T-helper 22 cell (primary cell): Measurements from ENCODE around the gene CWF19L1.
A peak's percentile ranks its signal among the peaks of the same experiment; 100 is the strongest.
"Not testable (repeated sequence)": the region's sequence is repeated elsewhere in the genome, so short reads cannot be mapped to it uniquely, and the experiment has no call there.

Source experiments
- DNase-seq: peaks from one replicate; pipeline ENCODE4 v3.0.0-alpha.2; 2020; ENCODE audit warnings: low read depth

Gene CWF19L1

GRCh38 chr10:100267239-100268104 lies at the start of gene CWF19L1:
Gene CWF19L1 (minus strand): TSS chr10:100267638. CDS start chr10:100267593, 45 bp downstream.
- peak; percentile 58 for DNase-seq

GRCh38 chr10:100315615-100316014 lies 48.2 kb upstream of the CWF19L1 start:
- no peak for DNase-seq

DNA sequence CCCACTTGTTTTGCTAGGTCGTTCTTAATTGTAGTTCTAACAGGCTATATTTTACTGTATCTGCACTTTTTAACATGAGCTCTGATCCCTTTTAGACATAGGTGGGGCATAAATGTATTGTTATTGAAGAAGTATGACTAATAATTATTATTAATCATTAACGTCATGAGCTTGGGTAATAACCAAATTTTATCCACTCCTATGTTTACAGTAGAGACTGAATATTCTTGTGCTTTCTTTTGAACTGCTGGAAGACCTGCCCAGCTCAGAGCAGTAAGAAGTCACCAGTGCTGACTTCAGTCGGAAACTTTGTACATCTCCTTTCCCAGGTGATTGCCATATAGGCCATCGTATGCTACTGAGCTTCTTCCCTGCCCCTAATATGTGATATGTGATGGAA lies 43.9 kb upstream of the CWF19L1 start:
- no peak for DNase-seq

DNA sequence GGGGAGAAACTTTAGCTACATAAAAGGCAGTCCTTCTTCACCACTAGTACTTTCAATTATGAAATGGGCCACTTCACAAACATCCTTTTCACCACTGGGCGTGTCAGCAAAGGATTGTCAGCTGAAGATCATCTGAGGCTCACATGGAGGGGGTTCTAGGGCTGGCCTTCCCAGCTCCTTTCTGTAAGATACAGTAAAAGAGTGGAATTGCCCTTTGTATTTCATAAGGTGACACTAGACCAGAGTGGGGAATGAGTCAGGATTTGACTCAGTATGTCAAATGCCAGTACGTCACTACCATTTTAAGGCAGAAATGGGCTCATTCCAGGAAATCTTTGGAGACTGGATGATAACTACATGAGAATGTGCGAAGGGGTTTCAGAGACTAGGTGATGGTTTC lies 40.2 kb upstream of the CWF19L1 start:
- DNase-seq = no peak

DNA sequence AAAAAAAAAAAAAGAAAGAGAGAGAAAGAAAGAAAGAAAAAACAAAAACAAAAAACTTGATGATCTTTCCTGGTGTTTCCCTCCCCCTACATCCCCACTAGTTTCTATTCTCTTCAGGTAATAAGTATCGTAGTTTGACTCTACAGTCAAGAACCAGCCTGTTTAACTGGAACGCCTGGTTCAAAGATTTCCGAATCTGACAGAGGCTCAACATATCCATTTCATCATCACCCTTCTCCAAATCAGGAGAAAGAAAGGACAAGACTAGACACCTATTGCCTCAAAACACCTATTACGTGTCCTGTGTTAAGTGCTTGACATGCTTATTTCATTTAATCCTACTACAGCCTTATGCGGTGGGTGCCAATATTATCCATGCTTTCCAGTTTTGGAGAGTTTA lies 39.4 kb upstream of the CWF19L1 start:
- DNase-seq = no peak

- DNase-seq = no peak
Observed at GRCh38 chr10:100304414-100304813, 37.0 kb upstream of the CWF19L1 start.

GRCh38 chr10:100303724-100304319 lies 36.4 kb upstream of the CWF19L1 start:
- DNase-seq = no peak

DNA sequence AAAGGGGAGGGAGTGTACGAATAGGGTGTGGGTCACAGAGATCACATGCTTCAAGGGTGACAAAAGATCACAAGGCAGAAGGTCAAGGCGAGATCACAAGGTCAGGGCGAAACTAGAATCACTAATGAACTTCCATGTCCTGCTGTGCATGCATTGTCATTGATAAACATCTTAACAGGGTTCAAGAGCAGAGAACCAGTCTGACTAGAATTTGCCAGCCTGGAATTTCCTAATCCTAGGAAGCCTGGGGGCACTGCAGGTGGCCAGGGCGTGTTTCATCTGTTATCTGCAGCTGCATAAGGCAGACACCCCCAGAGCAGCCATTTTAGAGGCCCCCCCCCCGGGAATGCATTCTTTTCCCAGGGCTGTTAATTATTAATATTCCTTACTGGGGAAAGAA lies 33.7 kb upstream of the CWF19L1 start:
- DNase-seq = not testable (repeated sequence)

GRCh38 chr10:100297242-100297641 lies 29.8 kb upstream of the CWF19L1 start:
- no peak for DNase-seq

- no peak for DNase-seq
Observed at GRCh38 chr10:100293066-100293465, 25.6 kb upstream of the CWF19L1 start.

- not testable (repeated sequence) for DNase-seq
Observed at GRCh38 chr10:100292300-100292699, 24.9 kb upstream of the CWF19L1 start.

DNA sequence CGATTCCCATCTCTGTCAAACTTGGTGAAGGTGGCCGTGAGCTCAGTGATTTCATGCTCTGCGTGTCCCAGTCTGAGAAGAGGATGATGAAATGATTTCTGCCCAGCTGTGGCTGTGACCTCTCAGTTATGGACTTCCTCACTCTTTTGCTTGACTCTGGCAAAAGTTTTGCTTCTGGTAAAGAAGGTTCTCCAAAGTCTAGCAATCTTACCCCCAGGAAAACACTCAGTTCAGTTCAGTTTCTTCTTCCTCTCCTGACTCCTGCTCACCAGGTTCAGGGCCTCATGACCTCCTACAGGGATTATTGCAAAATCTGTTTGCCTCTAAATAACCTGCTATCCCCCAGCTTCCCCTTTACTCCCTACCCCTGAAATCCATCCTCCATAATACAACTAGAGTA lies 23.9 kb upstream of the CWF19L1 start:
- DNase-seq = no peak

DNA sequence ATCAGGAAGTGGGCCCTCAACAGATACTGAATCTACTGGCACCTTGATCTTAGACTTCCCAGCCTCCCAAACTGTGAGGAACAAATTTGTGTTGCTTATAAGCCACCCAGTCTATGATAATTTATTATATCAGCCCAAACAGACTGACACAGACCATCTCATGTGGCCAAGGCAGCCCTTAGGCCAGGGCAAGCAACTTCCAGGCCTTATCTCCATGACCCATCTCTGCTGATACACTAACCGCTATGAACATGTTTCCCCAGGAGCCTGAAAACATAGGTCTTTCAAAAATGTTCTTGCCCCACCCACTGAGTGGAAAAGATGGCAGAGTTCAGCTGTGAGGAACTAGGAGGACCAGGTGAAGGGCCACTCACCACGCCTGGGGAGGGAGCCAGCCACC lies 22.2 kb upstream of the CWF19L1 start:
- no peak for DNase-seq

DNA sequence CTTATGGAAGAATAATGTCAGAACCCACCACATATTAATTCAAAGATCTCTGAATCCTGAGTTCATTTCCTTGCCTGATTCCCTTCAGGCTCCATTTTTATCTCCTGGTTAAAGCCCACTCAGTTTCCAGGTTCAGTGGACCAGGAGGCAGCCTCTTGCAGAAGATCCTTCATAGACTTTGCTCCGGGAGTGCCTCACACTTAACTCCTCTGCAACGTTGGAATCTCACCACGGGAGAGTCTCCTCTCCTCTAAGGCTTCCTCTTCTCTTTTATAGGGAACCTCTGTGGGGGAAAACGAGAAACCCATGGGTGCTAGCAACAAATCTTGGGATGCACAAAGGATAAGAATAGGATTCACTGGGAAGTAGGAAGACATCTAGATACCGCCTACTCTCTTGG lies 20.8 kb upstream of the CWF19L1 start:
- no peak for DNase-seq

GRCh38 chr10:100287756-100288155 lies 20.3 kb upstream of the CWF19L1 start:
- DNase-seq = no peak

DNA sequence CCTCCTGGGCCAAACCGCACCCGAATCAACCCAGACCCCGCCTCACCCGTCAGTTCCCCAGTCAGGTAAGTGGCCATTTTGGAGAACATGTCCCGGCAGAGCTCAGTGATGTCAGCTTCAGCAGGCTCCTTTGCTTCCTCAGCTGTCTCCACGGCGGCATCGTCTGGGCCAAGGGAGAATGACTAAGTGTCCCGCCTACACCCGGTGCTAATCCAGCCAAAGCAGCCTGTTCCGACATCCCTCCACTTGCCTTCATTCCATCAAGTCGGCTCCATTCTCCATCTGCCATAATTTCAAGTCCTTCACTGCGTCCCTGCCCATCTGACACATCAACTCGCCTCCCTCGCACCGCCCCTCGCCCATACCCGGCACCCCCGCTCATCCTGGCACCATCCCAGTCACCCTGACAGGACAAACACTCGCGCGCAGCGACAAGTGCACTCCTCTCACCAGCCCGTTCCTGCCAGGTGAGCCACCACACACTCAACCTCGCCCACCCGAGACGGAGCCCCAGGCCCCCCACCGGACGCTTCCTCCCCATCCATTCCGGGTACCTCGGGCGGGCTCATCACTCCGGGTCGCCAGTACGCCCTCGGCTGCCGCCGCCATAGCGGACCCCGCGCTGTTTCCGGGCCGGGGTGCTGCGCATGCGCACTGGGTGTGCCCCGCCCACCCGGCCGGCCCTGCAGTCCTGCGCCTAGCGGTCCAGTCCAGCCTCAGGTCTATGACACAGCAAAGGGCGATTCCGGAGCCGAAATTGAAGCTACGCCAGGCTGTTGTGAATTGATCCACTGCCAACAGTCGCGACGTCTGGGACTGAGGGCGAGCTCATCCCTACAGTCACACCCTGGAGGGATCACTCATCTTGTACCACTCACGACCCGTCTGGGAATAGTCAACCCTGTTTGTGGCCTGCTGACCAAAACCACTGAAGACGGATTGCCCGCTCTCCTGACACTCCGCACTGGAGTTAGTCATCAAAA lies 18.9 kb upstream of the CWF19L1 start, which contains the start of gene BLOC1S2:
Gene BLOC1S2, minus strand, starts transcription at position 630 of the 983 bp plus-strand sequence. Its CDS starts 21 bp downstream, at position 609.
- DNase-seq = peak; percentile 70

DNA sequence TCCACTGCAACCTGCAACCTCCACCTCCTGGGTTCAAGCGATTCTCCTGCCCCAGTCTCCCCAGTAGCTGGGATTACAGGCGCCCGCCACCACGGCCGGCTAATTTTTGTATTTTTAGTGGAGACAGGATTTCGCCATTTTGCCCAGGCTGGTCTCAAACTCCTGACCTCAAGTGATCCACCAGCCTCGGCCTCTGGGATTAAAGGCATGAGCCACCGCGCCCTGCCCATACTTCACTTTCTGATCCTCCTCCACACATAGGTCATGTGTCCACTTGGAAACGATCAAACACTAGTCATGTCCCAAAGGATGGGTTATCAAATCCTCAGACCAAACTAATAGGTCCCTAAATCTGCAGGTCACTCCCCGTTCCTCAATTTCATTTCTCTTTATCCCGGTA lies 17.9 kb upstream of the CWF19L1 start:
- DNase-seq = not testable (repeated sequence)

DNA sequence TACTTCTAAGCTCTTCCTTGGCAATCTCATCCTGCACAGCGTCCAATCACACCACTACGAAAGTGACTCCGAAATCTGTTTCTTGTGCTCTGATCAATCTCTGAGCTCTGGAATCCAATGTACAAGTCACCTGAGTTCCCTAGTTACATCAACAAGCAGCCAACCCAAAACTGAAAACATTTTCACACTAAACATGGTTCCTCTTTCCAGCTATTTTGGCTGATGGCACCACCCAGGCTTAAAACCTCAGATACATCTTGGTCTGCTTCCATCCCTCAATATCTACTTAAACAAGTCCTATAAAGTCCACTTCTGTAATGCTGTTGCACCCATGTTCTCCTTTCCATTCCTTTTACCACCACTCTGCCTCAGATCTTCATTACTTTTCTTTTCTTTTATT lies 15.5 kb upstream of the CWF19L1 start:
- DNase-seq = no peak

DNA sequence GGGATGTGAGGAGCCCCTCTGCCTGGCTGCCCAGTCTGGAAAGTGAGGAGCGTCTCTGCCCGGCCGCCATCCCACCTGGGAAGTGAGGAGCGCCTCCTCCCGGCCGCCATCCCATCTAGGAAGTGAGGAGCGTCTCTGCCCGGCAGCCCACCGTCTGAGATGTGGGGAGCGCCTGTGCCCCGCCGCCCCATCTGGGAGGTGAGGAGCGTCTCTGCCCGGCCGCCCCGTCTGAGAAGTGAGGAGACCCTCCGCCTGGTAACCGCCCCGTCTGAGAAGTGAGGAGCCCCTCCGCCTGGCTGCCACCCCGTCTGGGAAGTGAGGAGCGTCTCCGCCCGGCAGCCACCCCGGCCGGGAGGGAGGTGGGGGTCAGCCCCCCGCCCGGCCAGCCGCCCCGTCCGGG lies 9.5 kb upstream of the CWF19L1 start:
- DNase-seq = not testable (repeated sequence)

DNA sequence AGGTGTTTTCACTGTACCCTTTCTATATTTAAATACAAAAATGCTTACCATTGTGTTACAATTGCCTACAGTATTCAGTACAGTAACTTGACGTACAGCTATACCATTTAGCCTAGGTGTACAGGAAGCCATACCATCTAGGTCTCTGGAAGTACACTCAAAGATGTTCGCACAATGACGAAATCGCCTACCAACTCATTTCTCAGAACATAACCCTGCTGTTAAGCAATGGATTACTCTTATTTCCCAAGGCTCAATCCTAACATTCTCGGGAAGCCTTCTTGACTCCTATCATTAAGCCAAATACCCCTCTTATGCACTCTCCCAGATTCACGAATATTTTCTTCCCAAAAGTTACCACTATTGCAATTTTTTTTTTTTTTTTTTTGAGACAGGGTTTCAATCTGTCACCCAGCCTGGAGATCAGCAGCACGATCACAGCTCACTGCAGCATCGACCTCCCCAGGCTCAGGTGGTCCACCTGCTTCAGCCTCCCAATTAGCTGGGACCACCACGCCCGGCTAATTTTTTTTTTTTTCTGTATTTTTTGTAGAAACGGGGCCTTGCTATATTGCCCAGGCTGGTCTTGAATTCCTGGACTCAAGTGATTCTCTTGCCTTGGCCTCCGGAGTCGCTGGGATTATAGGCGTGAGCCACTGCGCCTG lies 1.5 kb downstream of the CWF19L1 start:
- DNase-seq = no peak

GRCh38 chr10:100254191-100254590 lies 13.2 kb downstream of the CWF19L1 start:
- DNase-seq = no peak

- DNase-seq = no peak
Observed at GRCh38 chr10:100253041-100253440, 14.4 kb downstream of the CWF19L1 start.
